Nephron progenitor cell (in vitro differentiated cells): ENCODE measurements around the gene MCU.

Source experiments
- DNase-seq: peaks from one replicate; pipeline ENCODE4 v3.0.0; 2021
- H3K27ac Mint-ChIP-seq: 2 replicates; pipeline ENCODE4 v1.8.0; 2021; ENCODE audit warnings: mild to moderate bottlenecking, moderate library complexity, mixed read lengths
- H3K27me3 Mint-ChIP-seq: 2 replicates; pipeline ENCODE4 v1.8.0; 2021; ENCODE audit warnings: mild to moderate bottlenecking, low read depth, mixed read lengths; ENCODE audit not compliant: poor library complexity
- H3K36me3 Mint-ChIP-seq: 2 replicates; pipeline ENCODE4 v1.8.0; 2021; ENCODE audit warnings: low read depth, mixed read lengths
- H3K4me1 Mint-ChIP-seq: 2 replicates; pipeline ENCODE4 v1.8.0; 2021; ENCODE audit warnings: mixed read lengths
- H3K4me3 Mint-ChIP-seq: 2 replicates; pipeline ENCODE4 v1.8.0; 2021; ENCODE audit warnings: mild to moderate bottlenecking, moderate library complexity, mixed read lengths
- H3K9me3 Mint-ChIP-seq: 2 replicates; pipeline ENCODE4 v1.8.0; 2021; ENCODE audit warnings: mild to moderate bottlenecking, moderate library complexity, mixed read lengths
- TF ChIP-seq, protein P1 (sequence below): fragments of 200-600 bp; sonication (generic); IDR thresholded peaks from 2 replicates; pipeline ENCODE4 v1.5.0; 2021; ENCODE audit warnings: antibody characterized with exemption

The MCU gene

GRCh38 chr10:72935361-72935760 is 243.4 kb downstream of the MCU start:
- Mint-ChIP-seq H3K36me3 (no peaks in the 10 kb centered on the region), H3K27ac (no peak overlapping the region), H3K27me3 (no peaks in the 10 kb centered on the region), H3K4me3 (no peak overlapping the region), H3K4me1 (peaks cover 4% of the 10 kb centered on the region), H3K9me3 (no peaks in the 10 kb centered on the region)
- DNase-seq, result no peak
- TF ChIP-seq, protein P1, sequence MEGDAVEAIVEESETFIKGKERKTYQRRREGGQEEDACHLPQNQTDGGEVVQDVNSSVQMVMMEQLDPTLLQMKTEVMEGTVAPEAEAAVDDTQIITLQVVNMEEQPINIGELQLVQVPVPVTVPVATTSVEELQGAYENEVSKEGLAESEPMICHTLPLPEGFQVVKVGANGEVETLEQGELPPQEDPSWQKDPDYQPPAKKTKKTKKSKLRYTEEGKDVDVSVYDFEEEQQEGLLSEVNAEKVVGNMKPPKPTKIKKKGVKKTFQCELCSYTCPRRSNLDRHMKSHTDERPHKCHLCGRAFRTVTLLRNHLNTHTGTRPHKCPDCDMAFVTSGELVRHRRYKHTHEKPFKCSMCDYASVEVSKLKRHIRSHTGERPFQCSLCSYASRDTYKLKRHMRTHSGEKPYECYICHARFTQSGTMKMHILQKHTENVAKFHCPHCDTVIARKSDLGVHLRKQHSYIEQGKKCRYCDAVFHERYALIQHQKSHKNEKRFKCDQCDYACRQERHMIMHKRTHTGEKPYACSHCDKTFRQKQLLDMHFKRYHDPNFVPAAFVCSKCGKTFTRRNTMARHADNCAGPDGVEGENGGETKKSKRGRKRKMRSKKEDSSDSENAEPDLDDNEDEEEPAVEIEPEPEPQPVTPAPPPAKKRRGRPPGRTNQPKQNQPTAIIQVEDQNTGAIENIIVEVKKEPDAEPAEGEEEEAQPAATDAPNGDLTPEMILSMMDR, result no peak
